HEK293 (cell line): ENCODE data around the gene DFFA.
A peak's percentile ranks its signal among the peaks of the same experiment; 100 is the strongest.
"Not testable (repeated sequence)": the region's sequence is repeated elsewhere in the genome, so short reads cannot be mapped to it uniquely, and the experiment has no call there.

ENCODE experiments used
- CTCF ChIA-PET: fragments of 350-600 bp; formaldehyde crosslinking; extraction: SDS; loops from one replicate; lab custom pipeline; 2021; ENCODE audit warnings: antibody characterized with exemption; lab: Yijun Ruan, JAX
- POLR2A ChIA-PET: fragments of 300-600 bp; formaldehyde crosslinking; extraction: SDS; loops from one replicate; lab custom pipeline; 2020; ENCODE audit warnings: antibody characterized with exemption, inconsistent platforms; lab: Yijun Ruan, JAX
- H3K27ac ChIP-seq: fragments of 200-500 bp; sonication (Bioruptor generic); 2 replicates; pipeline ENCODE4 v1.5.1; 2014; ENCODE audit warnings: low read depth, low read length, control low read depth, inconsistent platforms; ENCODE audit errors: extremely low read depth
- H3K36me3 ChIP-seq, 2 experiments: fragments of 200-500 bp in 1 of 2; sonication (Bioruptor generic) in 1 of 2; 1 replicate in 1 of 2; 2 replicates in 1 of 2; pipeline ENCODE4 v1.5.1; 2014 to 2017; ENCODE audit warnings: inconsistent platforms in 2 of 2, low read length in 2 of 2; ENCODE audit not compliant: control insufficient read depth in 2 of 2, insufficient read depth in 1 of 2
- H3K4me1 ChIP-seq: fragments of 200-500 bp; sonication (Bioruptor generic); 2 replicates; pipeline ENCODE4 v1.5.1; 2014; ENCODE audit warnings: mild to moderate bottlenecking, low read length, inconsistent platforms; ENCODE audit not compliant: control insufficient read depth, insufficient read depth
- H3K4me3 ChIP-seq: 2 replicates; pipeline ENCODE4 v1.5.1; 2011; ENCODE audit warnings: low read depth, mild to moderate bottlenecking, control low read depth, low read length, moderate library complexity
- H3K9me3 ChIP-seq: fragments of 200-500 bp; sonication (Bioruptor generic); 2 replicates; pipeline ENCODE4 v1.5.1; 2014; ENCODE audit warnings: low read depth, low read length, inconsistent platforms; ENCODE audit not compliant: control insufficient read depth, insufficient read depth
- SCRT1 ChIP-seq: fragments of 450-650 bp; formaldehyde crosslinking; IDR thresholded peaks from 2 replicates; pipeline ENCODE4 v1.5.1; 2016; ENCODE audit warnings: missing biosample characterization, missing genetic modification characterization, borderline replicate concordance
- SCRT2 ChIP-seq: fragments of 450-650 bp; formaldehyde crosslinking; IDR thresholded peaks from 2 replicates; pipeline ENCODE4 v1.5.1; 2016; ENCODE audit warnings: missing biosample characterization, missing genetic modification characterization
- ZNF121 ChIP-seq: fragments of 450-650 bp; formaldehyde crosslinking; IDR thresholded peaks from 2 replicates; pipeline ENCODE4 v1.5.1; 2016; ENCODE audit warnings: missing biosample characterization, missing genetic modification characterization
- ZNF148 ChIP-seq: fragments of 450-650 bp; formaldehyde crosslinking; IDR thresholded peaks from 2 replicates; pipeline ENCODE4 v1.5.0; 2017; ENCODE audit warnings: missing biosample characterization, missing genetic modification characterization, borderline replicate concordance
- ZNF324 ChIP-seq: fragments of 450-650 bp; formaldehyde crosslinking; IDR thresholded peaks from 2 replicates; pipeline ENCODE4 v1.5.1; 2016; ENCODE audit warnings: missing biosample characterization, missing genetic modification characterization
- ZNF350 ChIP-seq: fragments of 450-650 bp; formaldehyde crosslinking; IDR thresholded peaks from 2 replicates; pipeline ENCODE4 v1.5.0; 2017; ENCODE audit warnings: missing biosample characterization, mild to moderate bottlenecking, missing genetic modification characterization
- ZNF366 ChIP-seq: fragments of 450-650 bp; formaldehyde crosslinking; conservative IDR thresholded peaks from 2 replicates; pipeline ENCODE4 v1.5.1; 2016; ENCODE audit warnings: missing biosample characterization, missing genetic modification characterization
- ZNF510 ChIP-seq: fragments of 450-650 bp; formaldehyde crosslinking; IDR thresholded peaks from 2 replicates; pipeline ENCODE4 v1.5.1; 2018; ENCODE audit warnings: mild to moderate bottlenecking, missing genetic modification characterization, missing biosample characterization; ENCODE audit not compliant: insufficient replicate concordance
- ZNF544 ChIP-seq: fragments of 450-650 bp; formaldehyde crosslinking; IDR thresholded peaks from 2 replicates; pipeline ENCODE4 v1.5.0; 2017; ENCODE audit warnings: missing biosample characterization, missing genetic modification characterization
- ZNF549 ChIP-seq: fragments of 450-650 bp; IDR thresholded peaks from 2 replicates; pipeline ENCODE4 v1.5.1; 2018; ENCODE audit warnings: missing biosample characterization, missing genetic modification characterization, mild to moderate bottlenecking, inconsistent platforms, moderate library complexity
- ZNF660 ChIP-seq: fragments of 450-650 bp; IDR thresholded peaks from 2 replicates; pipeline ENCODE4 v1.5.1; 2018; ENCODE audit warnings: missing biosample characterization, mild to moderate bottlenecking, missing genetic modification characterization

DFFA gene

GRCh38 chr1:10415967-10416366 is 56.4 kb downstream of the DFFA start:
- ChIA-PET CTCF (interaction anchor here (0.7 to 1.0 kb wide), 2 partner anchors 13 to 44 kb away, joined by 4 to 5 read pairs; no protein-coding TSS in a partner anchor), POLR2A (interaction anchor here (0.6 kb wide), 1 partner anchor 81 kb away, joined by 3 read pairs; no protein-coding TSS in a partner anchor)
- H3K9me3 ChIP-seq, H3K27ac ChIP-seq, H3K4me1 ChIP-seq, H3K4me3 ChIP-seq: not testable (repeated sequence)
- peaks cover 52 to 98% of the 10 kb centered on the region in 2 experiments for H3K36me3 ChIP-seq

- TF ChIP-seq SCRT1 (tag by site-specific recombination): 0 out of 2 replicates have a peak, but pooled peaks have one; percentile 21
- no peak for TF ChIP-seq ZNF549 (tag by site-specific recombination)
- no peak for TF ChIP-seq ZNF544 (tag by site-specific recombination)
- TF ChIP-seq SCRT2 (tag by site-specific recombination): peak; percentile 80
- H3K36me3 ChIP-seq: peaks cover 46 to 99% of the 10 kb centered on the region in 2 experiments
- CTCF ChIA-PET: interaction anchor here (1.0 kb wide), 1 partner anchor 13 kb away, joined by 5 read pairs; no protein-coding TSS in a partner anchor
- H3K27ac ChIP-seq: no peak overlapping the region
- POLR2A ChIA-PET: interaction anchor here (0.6 to 1.2 kb wide), 2 partner anchors 17 to 82 kb away, joined by 3 read pairs; partner anchors contain the start of gene PGD
- no peak overlapping the region for H3K4me3 ChIP-seq
- no peaks in the 10 kb centered on the region for H3K9me3 ChIP-seq
- H3K4me1 ChIP-seq: no peaks in the 10 kb centered on the region
Observed at GRCh38 chr1:10415211-10415930, 57.0 kb downstream of the DFFA start.

- Histone ChIP-seq H3K36me3 (peaks cover 54 to 99% of the 10 kb centered on the region in 2 experiments), H3K4me3 (no peak overlapping the region), H3K9me3 (no peaks in the 10 kb centered on the region), H3K27ac (no peak overlapping the region), H3K4me1 (no peaks in the 10 kb centered on the region)
- CTCF ChIA-PET: interaction anchor here (0.6 to 0.7 kb wide), 2 partner anchors 70 to 883 kb away, joined by 3 read pairs; no protein-coding TSS in a partner anchor
- POLR2A ChIA-PET: interaction anchor here (0.6 kb wide), 1 partner anchor 13 kb away, joined by 4 read pairs; no protein-coding TSS in a partner anchor
- TF ChIP-seq ZNF366: no peak
- TF ChIP-seq ZNF350 (tag by site-specific recombination): no peak
- TF ChIP-seq ZNF660 (tag by site-specific recombination): no peak
- no peak for TF ChIP-seq SCRT1 (tag by site-specific recombination)
- no peak for TF ChIP-seq ZNF510 (tag by site-specific recombination)
- TF ChIP-seq ZNF121 (tag by site-specific recombination): peak; percentile 95
- no peak for TF ChIP-seq ZNF148 (tag by site-specific recombination)
- TF ChIP-seq ZNF324: no peak
Observed at GRCh38 chr1:10407201-10407600, 65.1 kb downstream of the DFFA start.
